Measurements from ENCODE around the gene STARD9.
"Not testable (repeated sequence)": the region's sequence is repeated elsewhere in the genome, so short reads cannot be mapped to it uniquely, and the experiment has no call there.

- not testable (repeated sequence) for TF ChIP-seq CTCF, POLR2A (IDR thresholded peaks at IDR 0.05)
Observed at GRCh38 chr15:42766109-42766508, 190.7 kb downstream of the STARD9 start.
